Activated B cell treated with CpG ODN at 0.5 μM for 24 hours (primary cell): ENCODE measurements around the gene CTNND2. TPM values are rescaled to one million over a fixed set of nuclear protein-coding genes. Genes with fewer than 3 reads are reported as not detected.

Experiments
- ATAC-seq: fragments of 200-7000 bp; cut with Tn5 transposase; one replicate; pipeline ENCODE4 v1.10.0; 2021; ENCODE audit warnings: low read depth, mild to moderate bottlenecking, moderate library complexity
- CTCF ChIA-PET: fragments of 350-600 bp; sonication (Branson Sonifier 250); formaldehyde crosslinking; loops from one replicate; lab custom pipeline; 2021; ENCODE audit warnings: antibody characterized with exemption; lab: Charles Lee
- POLR2A ChIA-PET: fragments of 350-600 bp; sonication (Branson Sonifier 250); formaldehyde crosslinking; loops from one replicate; lab custom pipeline; 2021; ENCODE audit warnings: antibody characterized with exemption; lab: Charles Lee
- DNase-seq: peaks from one replicate; pipeline ENCODE4 v3.0.0; 2022
- H3K27ac Mint-ChIP-seq: one replicate; pipeline ENCODE4 v1.8.0; 2020; ENCODE audit warnings: mixed read lengths
- H3K27me3 Mint-ChIP-seq: one replicate; pipeline ENCODE4 v1.8.0; 2021; ENCODE audit warnings: mixed read lengths
- H3K36me3 Mint-ChIP-seq: one replicate; pipeline ENCODE4 v1.8.0; 2021; ENCODE audit warnings: low read depth, mixed read lengths
- H3K4me1 Mint-ChIP-seq: one replicate; pipeline ENCODE4 v1.8.0; 2021; ENCODE audit warnings: mixed read lengths
- H3K4me3 Mint-ChIP-seq: one replicate; pipeline ENCODE4 v1.8.0; 2020; ENCODE audit warnings: mild to moderate bottlenecking, mixed read lengths
- H3K9me3 Mint-ChIP-seq: one replicate; pipeline ENCODE4 v1.8.0; 2020; ENCODE audit warnings: mixed read lengths
- intact Hi-C: fragments of 100-400 bp; cut with micrococcal nuclease; formaldehyde crosslinking; loops from one replicate; pipeline ENCODE4 v1.15.1; 2024
- total RNA-seq: library from RNA; stranded (reverse); gene quantifications from 2 replicates; pipeline ENCODE4 v1.2.3, GENCODE V29; 2022
- TF ChIP-seq, protein P1 (sequence below): fragments of 200-600 bp; IDR thresholded peaks from one replicate; pipeline ENCODE4 v1.8.0; 2022; ENCODE audit warnings: antibody characterized with exemption, mild to moderate bottlenecking

The CTNND2 gene
- total RNA-seq, 1 donor from 2014 or later: not detected

DNA sequence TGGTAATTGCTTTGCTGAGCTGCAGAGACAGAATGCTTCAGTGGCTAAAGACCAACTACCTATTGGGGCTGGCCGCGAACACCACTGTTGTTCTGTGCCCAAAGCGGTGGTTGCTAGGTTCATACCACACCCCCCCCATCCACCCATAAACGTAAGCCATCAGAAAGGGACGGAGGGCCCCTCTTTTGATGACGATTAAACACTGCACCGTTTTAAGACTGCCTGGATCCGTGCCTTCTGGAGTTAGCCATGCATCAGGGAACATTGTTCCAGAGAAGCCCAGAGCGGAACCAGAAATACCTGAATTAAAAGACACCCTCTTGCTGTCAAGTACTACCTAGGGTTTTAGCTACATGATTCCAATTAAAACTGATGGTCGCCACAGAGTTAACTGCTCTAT is 774.1 kb downstream of the CTNND2 start:
- TF ChIP-seq, protein P1, sequence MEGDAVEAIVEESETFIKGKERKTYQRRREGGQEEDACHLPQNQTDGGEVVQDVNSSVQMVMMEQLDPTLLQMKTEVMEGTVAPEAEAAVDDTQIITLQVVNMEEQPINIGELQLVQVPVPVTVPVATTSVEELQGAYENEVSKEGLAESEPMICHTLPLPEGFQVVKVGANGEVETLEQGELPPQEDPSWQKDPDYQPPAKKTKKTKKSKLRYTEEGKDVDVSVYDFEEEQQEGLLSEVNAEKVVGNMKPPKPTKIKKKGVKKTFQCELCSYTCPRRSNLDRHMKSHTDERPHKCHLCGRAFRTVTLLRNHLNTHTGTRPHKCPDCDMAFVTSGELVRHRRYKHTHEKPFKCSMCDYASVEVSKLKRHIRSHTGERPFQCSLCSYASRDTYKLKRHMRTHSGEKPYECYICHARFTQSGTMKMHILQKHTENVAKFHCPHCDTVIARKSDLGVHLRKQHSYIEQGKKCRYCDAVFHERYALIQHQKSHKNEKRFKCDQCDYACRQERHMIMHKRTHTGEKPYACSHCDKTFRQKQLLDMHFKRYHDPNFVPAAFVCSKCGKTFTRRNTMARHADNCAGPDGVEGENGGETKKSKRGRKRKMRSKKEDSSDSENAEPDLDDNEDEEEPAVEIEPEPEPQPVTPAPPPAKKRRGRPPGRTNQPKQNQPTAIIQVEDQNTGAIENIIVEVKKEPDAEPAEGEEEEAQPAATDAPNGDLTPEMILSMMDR: no peak
- H3K4me1 Mint-ChIP-seq: no peaks in the 10 kb centered on the region
- no peaks in the 10 kb centered on the region for H3K36me3 Mint-ChIP-seq
- CTCF ChIA-PET: no interaction called here
- POLR2A ChIA-PET: no interaction called here
- DNase-seq (no peak), ATAC-seq (no peak)
- H3K4me3 Mint-ChIP-seq: no peak overlapping the region
- H3K27ac Mint-ChIP-seq: no peak overlapping the region
- peaks cover 7% of the 10 kb centered on the region for H3K27me3 Mint-ChIP-seq
- intact Hi-C loops: no loop called here
- no peaks in the 10 kb centered on the region for H3K9me3 Mint-ChIP-seq

DNA sequence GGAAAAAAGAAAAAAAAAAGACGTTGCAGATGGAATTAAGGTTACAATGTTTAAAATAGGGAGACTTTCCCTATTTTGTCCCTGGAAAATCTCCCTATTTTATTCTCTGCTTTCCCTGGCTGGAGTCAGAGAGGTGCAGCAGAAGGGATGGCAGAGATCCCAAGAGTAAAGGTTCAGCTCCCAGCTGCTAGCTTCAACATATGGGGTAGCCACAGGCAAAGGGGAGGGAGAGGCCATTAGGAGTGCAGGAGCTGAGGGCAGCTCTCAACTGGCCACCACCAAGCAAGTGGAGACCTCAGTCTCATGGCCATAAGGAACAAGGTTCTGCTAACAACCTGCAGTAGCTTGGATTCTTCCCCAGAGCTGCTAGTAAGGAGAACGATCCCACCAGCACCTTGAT is 776.2 kb downstream of the CTNND2 start:
- POLR2A ChIA-PET: no interaction called here
- intact Hi-C loops: no loop called here
- Mint-ChIP-seq H3K36me3 (no peaks in the 10 kb centered on the region), H3K27me3 (peaks cover 5% of the 10 kb centered on the region), H3K9me3 (no peaks in the 10 kb centered on the region), H3K4me3 (no peak overlapping the region), H3K4me1 (no peaks in the 10 kb centered on the region), H3K27ac (peak overlapping the region; percentile 35)
- CTCF ChIA-PET: no interaction called here
- no peak for ATAC-seq
- TF ChIP-seq, protein P1: no peak
- no peak for DNase-seq

- no peaks in the 10 kb centered on the region for H3K4me1 Mint-ChIP-seq
- ATAC-seq: no peak
- H3K36me3 Mint-ChIP-seq: no peaks in the 10 kb centered on the region
- intact Hi-C loops: no loop called here
- H3K9me3 Mint-ChIP-seq: no peaks in the 10 kb centered on the region
- DNase-seq: no peak
- POLR2A ChIA-PET: no interaction called here
- no peak overlapping the region for H3K27ac Mint-ChIP-seq
- CTCF ChIA-PET: no interaction called here
- H3K4me3 Mint-ChIP-seq: no peak overlapping the region
- H3K27me3 Mint-ChIP-seq: peaks cover 5% of the 10 kb centered on the region
- TF ChIP-seq, protein P1: no peak
Measured at GRCh38 chr5:11126844-11127243, 777.4 kb downstream of the CTNND2 start.

DNA sequence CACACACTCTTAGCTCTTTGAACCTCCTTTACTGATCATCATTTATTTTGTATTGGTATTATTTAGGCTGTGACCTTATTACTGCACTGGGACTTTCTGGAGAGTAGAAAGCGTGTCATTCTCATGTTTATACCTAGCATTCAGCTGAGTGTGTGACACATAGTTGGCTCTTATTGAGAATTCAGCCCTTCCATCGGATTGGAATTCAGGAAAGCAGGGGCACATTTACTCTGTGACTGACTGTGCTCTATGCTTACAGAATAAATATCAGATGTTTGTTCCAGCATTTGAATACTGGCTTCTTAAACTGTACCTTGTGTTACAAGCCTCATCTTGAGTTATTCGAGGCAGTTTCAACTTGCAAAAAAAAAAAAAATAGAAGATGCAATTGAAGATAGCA is 782.4 kb downstream of the CTNND2 start:
- TF ChIP-seq, protein P1: no peak
- H3K4me3 Mint-ChIP-seq: no peak overlapping the region
- intact Hi-C loops: no loop called here
- ATAC-seq: no peak
- H3K4me1 Mint-ChIP-seq: no peaks in the 10 kb centered on the region
- ChIA-PET POLR2A (no interaction called here), CTCF (no interaction called here)
- no peak for DNase-seq
- no peaks in the 10 kb centered on the region for H3K9me3 Mint-ChIP-seq
- H3K27ac Mint-ChIP-seq: no peak overlapping the region
- H3K36me3 Mint-ChIP-seq: no peaks in the 10 kb centered on the region
- no peaks in the 10 kb centered on the region for H3K27me3 Mint-ChIP-seq

GRCh38 chr5:11110128-11110527 is 794.1 kb downstream of the CTNND2 start:
- CTCF ChIA-PET: no interaction called here
- Mint-ChIP-seq H3K9me3 (no peaks in the 10 kb centered on the region), H3K36me3 (no peaks in the 10 kb centered on the region), H3K27me3 (no peaks in the 10 kb centered on the region), H3K27ac (no peak overlapping the region), H3K4me3 (no peak overlapping the region), H3K4me1 (no peaks in the 10 kb centered on the region)
- ATAC-seq (no peak), DNase-seq (no peak)
- TF ChIP-seq, protein P1: no peak
- intact Hi-C loops: no loop called here
- POLR2A ChIA-PET: no interaction called here
